NCI-H2196 treated with DMSO at 0.1 percent for 48 hours (cell line): ENCODE results near the gene C20orf202.
"Not testable (repeated sequence)": the region's sequence is repeated elsewhere in the genome, so short reads cannot be mapped to it uniquely, and the experiment has no call there.

Source experiments
- DNase-seq: peaks from one replicate; lab custom pipeline; 2025; ENCODE audit not compliant: unreplicated experiment; lab: John Stamatoyannopoulos, UW

Gene C20orf202

GRCh38 chr20:1207293-1207878 lies 4.1 kb downstream of the C20orf202 start:
- no peak for DNase-seq

GRCh38 chr20:1209447-1210387 lies 6.5 kb downstream of the C20orf202 start:
- no peak for DNase-seq

GRCh38 chr20:1210501-1210900 lies 7.2 kb downstream of the C20orf202 start:
- DNase-seq: no peak

GRCh38 chr20:1212023-1212422 lies 8.8 kb downstream of the C20orf202 start:
- no peak for DNase-seq

GRCh38 chr20:1212607-1213396 lies 9.5 kb downstream of the C20orf202 start:
- peak; percentile 38 for DNase-seq

- no peak for DNase-seq
Observed at GRCh38 chr20:1214838-1215261, 11.6 kb downstream of the C20orf202 start.

GRCh38 chr20:1215386-1216170 lies 12.3 kb downstream of the C20orf202 start:
- DNase-seq: no peak

- not testable (repeated sequence) for DNase-seq
Observed at GRCh38 chr20:1216527-1217427, 13.5 kb downstream of the C20orf202 start.

GRCh38 chr20:1222750-1223149 lies 19.5 kb downstream of the C20orf202 start:
- DNase-seq: not testable (repeated sequence)

- no peak for DNase-seq
Observed at GRCh38 chr20:1224205-1224890, 21.1 kb downstream of the C20orf202 start.

GRCh38 chr20:1225263-1225782 lies 22.1 kb downstream of the C20orf202 start:
- DNase-seq: peak; percentile 63

- DNase-seq: peak; percentile 63
Observed at GRCh38 chr20:1225783-1226654, 22.8 kb downstream of the C20orf202 start, which contains the start of gene RAD21L1. Gene RAD21L1 (plus strand): TSS chr20:1226044. CDS start chr20:1228454, 2,410 bp downstream.

GRCh38 chr20:1229541-1229940 lies 26.3 kb downstream of the C20orf202 start:
- no peak for DNase-seq

- no peak for DNase-seq
Observed at GRCh38 chr20:1232286-1233111, 29.2 kb downstream of the C20orf202 start.

- DNase-seq: no peak
Observed at GRCh38 chr20:1240549-1240948, 37.3 kb downstream of the C20orf202 start.

GRCh38 chr20:1241456-1241855 lies 38.2 kb downstream of the C20orf202 start:
- no peak for DNase-seq

- no peak for DNase-seq
Observed at GRCh38 chr20:1242099-1242498, 38.8 kb downstream of the C20orf202 start.
